ENCODE data around the gene HLA-G. TPM values are rescaled to one million over a fixed set of nuclear protein-coding genes. Genes with fewer than 3 reads are reported as not detected.
"Not testable (repeated sequence)": the region's sequence is repeated elsewhere in the genome, so short reads cannot be mapped to it uniquely, and the experiment has no call there.

Gene HLA-G
- total RNA-seq = 0.10 TPM

DNA sequence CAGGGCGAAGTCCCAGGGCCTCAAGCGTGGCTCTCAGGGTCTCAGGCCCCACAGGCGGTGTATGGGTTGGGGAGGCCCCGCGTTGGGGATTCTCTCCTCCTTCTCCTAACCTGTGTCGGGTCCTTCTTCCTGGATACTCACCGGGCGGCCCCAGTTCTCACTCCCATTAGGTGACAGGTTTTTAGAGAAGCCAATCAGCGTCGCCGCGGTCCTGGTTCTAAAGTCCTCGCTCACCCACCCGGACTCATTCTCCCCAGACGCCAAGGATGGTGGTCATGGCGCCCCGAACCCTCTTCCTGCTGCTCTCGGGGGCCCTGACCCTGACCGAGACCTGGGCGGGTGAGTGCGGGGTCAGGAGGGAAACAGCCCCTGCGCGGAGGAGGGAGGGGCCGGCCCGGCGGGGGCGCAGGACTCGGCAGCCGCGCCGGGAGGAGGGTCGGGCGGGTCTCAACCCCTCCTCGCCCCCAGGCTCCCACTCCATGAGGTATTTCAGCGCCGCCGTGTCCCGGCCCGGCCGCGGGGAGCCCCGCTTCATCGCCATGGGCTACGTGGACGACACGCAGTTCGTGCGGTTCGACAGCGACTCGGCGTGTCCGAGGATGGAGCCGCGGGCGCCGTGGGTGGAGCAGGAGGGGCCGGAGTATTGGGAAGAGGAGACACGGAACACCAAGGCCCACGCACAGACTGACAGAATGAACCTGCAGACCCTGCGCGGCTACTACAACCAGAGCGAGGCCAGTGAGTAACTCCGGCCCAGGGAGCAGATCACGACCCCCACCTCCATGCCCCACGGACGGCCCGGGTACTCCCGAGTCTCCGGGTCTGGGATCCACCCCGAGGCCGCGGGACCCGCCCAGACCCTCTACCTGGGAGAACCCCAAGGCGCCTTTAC lies at the start of gene HLA-G:
HLA-G (plus strand) TSS at position 247 of the 892 bp plus-strand sequence; CDS start at position 267, 20 bp downstream.
- DNase-seq = no peak

- not testable (repeated sequence) for DNase-seq
Observed at GRCh38 chr6:29780019-29780698, 47.5 kb upstream of the HLA-G start.

DNA sequence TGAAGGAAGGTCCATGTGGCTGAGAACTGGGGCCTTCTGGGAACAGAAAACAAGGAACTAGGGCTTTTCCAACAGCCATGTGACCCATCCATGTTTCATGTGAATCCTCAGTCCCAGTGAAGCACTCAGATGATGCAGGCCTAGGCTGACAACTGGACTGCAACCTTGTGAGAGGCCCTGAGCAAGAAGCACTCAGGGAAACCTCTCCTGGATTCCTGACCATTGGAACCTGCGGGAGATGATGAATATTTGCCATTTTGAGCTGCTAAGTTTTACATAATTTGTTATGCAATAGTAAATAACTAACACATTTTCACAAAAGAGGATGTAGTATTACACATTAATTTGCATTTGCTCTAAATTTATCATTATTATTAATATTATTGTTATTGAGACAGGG lies 38.4 kb upstream of the HLA-G start:
- DNase-seq = no peak

DNA sequence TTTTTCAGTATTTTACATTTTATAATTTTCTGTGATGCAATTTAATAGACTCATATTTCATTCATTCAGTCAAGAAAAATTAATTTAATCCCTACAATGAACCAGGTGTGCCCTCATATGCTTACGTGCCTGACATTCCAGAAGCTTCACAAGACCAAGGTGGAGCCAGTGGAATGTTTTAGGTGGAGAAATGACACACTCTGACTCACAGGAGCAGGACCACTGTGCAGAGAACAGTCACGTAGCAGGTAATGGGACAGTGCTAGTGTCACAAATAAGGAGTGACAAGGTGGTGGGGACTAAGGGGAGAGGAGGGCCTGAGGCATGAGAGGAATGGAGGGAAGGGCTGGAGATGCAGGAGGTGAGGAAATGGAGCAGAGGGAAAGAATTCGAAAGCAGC lies 37.0 kb upstream of the HLA-G start:
- no peak for DNase-seq

GRCh38 chr6:29791162-29791561 lies 36.5 kb upstream of the HLA-G start:
- no peak for DNase-seq

DNA sequence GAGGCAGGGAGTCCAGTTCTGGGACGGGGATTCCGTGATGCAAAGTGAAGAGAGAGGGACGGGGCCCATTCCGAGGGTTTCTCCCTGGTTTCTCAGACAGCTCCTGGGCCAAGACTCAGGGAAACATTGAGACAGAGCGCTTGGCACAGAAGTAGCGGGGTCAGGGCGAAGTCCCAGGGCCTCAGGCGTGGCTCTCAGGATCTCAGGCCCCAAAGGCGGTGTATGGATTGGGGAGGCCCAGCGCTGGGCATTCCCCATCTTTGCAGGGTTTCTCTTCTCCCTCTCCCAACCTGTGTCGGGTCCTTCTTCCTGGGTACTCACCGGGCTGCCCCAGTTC lies 35.9 kb upstream of the HLA-G start:
- DNase-seq = no peak

GRCh38 chr6:29792123-29793035 lies 35.2 kb upstream of the HLA-G start:
- peak; percentile 1 for DNase-seq

DNA sequence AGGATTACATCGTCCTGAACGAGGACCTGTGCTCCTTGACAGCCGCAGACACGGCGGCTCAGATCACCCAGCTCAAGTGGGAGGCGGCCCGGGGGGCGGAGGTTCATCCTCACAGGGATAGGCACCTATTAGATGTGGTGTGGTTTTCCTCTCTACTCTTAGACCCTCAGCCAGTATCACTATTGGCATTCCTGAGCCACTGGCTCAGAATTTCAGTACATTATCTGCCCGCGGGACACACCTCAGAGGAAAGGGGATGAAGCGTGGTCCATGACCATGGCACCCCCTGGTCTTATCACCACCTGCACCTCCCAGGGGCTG lies 34.6 kb upstream of the HLA-G start:
- no peak for DNase-seq

- DNase-seq = no peak
Observed at GRCh38 chr6:29793796-29794195, 33.8 kb upstream of the HLA-G start.

DNA sequence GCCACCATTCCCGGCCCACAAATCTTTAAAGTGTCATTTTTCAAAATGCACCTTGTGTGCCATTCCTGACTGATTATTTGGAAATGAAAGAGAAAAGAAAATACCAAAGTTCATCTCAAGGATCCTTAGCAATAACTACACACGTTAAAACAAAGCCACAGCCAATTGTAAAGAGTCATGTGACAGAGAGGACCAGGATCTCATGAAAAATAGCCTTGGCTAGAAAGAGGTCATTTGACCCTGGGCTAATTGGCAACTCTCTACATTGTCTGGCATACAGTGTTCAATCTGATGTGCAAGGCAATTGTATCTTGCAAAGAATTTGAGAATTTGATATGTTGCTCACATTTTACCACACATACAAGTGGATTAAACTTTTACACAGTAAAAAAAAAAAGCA lies 31.6 kb upstream of the HLA-G start:
- DNase-seq = no peak

GRCh38 chr6:29797135-29797534 lies 30.5 kb upstream of the HLA-G start:
- no peak for DNase-seq

DNA sequence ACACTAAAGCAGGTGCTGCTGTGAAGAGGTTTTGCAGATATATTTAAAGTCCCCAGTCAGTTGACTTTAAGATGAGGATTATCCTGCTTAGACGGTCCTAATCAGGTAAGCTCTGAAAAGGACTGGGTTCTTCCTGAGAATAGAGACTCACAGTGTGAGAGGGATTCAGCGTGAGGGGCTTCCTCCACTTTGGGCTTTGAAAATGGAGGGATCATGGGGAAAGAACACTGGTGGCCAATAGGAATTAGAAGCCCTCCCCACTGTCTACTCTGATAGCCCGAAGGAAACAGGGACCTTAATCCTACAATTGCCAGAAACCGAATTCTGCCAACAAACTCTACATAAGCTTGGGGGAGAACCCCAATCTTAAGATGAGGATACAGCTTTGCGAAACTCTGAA lies 29.7 kb upstream of the HLA-G start:
- no peak for DNase-seq

- no peak for DNase-seq
Observed at GRCh38 chr6:29800254-29800653, 27.4 kb upstream of the HLA-G start.

DNA sequence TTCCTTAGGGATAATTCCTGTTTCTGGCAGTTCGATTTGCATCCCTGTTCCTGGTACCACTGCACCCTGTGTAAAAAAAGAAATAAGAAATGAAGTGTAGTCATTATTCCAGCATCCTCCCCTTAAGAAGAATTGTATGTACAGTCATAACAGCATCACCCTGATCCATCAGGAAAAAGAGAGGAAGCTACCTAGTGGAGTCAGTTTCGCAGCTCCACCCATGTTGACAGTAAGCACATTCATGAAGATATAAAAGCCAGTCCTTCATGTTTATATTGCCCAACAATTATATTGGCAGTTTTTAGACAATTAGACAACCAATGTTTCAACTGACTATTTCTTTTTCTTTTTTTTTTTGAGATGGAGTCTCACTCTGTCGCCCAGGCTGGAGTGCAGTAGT lies 21.2 kb upstream of the HLA-G start:
- DNase-seq = no peak

DNA sequence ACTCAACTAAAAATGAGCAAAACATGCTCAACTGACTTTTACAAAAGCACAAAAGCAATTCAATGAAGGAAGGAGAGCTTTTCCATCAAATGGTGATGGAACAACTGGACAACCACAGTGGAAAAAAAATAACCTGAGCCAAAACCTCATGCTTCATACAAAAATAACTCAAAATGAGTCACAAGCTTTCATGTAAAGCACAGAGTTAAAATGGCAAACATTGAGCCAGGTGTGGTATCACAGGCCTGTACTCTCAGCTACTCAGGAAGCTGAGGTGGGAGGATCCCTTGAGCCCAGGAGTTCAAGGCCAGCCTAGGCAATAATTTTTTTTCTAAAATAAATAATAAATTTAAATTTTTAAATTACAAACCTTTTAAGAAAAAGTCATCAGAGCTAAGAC lies 18.4 kb upstream of the HLA-G start:
- DNase-seq = no peak

GRCh38 chr6:29810371-29810770 lies 17.3 kb upstream of the HLA-G start:
- no peak for DNase-seq

DNA sequence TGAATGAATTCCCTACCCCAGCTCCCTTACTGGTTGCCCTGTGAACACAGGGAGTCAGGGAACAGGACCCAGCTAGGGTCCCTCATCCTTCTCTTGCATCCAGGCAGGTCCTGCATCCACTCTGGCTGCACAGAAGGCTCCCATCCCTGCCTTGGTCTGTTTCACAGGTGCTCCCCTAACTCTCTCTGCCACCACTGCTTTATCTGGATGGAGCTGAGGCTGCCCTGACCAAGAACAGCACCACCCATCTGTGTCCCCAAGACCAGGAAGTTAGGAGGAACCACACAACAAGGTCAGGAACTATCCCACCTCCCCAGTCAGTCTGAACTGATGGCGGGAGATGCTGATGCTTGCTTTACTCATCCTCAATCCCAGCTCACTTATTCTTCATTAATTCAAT lies 16.2 kb upstream of the HLA-G start:
- DNase-seq = no peak

- DNase-seq = no peak
Observed at GRCh38 chr6:29813066-29813465, 14.6 kb upstream of the HLA-G start.

DNA sequence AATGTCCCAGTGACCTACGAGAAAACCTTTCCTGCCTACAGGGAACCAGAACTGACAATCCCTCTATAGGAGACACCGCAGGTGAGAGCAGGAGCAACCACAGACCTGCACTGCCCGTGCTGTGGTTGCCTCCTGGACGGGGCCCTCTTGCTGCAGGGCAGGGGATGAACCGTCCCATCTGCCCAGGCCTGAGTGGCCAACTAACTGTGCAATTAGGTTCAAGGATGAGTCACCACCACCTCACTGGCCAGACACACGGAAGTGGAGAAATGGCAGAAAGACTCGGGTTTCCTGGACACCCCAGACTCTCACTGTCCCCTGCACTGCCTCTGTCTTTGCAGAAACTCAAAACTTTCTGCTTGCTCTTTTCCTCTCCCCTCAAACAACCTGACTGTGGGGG lies 13.8 kb upstream of the HLA-G start:
- DNase-seq = no peak

- no peak for DNase-seq
Observed at GRCh38 chr6:29814379-29815117, 13.1 kb upstream of the HLA-G start.

- no peak for DNase-seq
Observed at GRCh38 chr6:29815118-29815750, 12.4 kb upstream of the HLA-G start.

DNA sequence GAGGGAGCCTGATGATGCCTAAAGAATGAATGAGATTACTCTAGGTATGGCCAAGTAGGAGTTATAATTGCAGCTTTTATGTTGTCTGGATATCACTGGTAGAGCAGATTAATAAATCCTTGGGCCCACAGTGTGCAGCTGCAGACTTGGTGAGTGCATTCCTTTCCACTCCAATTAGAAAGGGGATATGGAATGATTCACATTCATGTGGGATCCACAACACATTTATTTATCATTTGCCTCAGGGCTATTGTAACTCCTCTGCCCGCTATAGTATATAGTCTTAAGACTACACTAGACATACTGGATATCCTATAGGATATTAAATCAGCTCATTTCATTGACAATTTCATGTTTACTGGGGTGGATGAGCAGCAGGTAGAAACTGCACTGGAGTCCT lies 11.6 kb upstream of the HLA-G start:
- DNase-seq = no peak
